GM21619 (cell line): ENCODE data around the gene RHOJ.
A peak's percentile ranks its signal among the peaks of the same experiment; 100 is the strongest.
"Not testable (repeated sequence)": the region's sequence is repeated elsewhere in the genome, so short reads cannot be mapped to it uniquely, and the experiment has no call there.

ENCODE experiments used
- ATAC-seq: cut with Tn5 transposase; IDR thresholded peaks from one replicate; pipeline ENCODE4 v1.9.1; 2021; ENCODE audit not compliant: unreplicated experiment

RHOJ gene

GRCh38 chr14:63266106-63266505 lies 61.9 kb downstream of the RHOJ start:
- ATAC-seq: no peak

DNA sequence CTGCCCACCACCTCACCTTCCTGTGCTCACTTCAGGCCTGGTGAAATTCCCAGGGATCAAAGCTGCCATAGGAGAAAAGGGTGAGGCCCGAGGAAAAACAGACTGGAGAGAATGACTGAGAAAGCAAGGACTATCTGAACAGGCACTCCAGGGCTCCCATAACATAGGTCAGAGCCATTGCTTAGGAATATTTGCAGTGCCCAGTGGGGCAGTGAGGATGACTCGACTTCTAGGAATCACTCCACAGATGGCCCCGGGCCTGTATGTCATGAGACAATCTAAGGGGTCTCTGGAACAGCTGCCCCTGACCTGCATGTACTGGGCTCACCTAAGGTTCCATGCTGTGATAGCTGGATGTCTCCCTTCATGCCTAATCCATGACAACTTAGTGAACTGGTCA lies 62.9 kb downstream of the RHOJ start:
- ATAC-seq: no peak

DNA sequence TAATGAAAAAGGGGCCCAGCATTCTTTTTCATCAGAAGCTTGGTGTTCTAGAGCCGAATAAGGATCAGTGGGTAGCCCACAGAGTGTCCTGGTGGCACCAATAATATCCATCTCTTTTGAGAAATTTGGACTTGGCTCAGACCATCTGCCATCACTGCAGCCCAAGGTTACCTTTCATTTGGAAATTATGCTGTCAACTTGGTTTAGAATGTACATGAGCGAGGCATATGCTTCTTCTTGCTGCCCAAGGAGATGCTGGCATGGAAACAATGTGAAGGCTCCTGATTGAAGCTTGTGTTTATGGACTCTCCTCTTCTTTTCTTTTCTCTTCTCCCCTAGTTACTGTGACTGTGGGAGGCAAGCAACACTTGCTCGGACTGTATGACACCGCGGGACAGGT lies 64.5 kb downstream of the RHOJ start:
- ATAC-seq: no peak

DNA sequence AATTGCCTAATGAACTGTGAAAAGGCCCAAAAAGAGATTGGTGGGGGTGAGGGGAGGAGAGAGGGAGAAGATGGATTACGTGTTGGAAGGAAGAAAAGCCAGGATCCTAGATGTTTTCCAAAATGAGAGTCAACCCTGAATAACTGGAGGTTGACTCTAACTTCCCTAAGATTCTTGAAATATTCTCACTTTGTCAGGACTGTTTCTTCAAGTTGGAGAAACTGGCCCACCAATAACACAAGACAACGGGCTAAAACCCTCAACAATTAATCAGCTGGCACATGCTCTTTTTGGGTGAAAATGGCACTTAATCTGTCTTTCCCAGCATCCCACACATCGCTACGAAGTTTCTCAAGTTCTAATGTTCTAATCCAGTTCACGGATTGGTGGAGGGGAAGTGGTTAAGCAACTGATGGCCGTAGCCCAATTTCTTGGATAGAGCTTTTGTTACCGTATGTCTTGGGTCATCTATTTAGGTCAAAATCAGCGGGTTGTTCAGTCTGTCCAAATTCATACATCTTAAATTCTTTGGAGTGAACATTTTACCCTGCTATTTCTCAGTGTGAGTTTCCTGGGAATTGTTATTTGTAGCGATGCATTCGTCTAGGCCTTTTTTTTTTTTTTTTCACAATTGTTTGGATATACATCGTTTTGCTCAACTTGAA lies 65.5 kb downstream of the RHOJ start:
- ATAC-seq: no peak

DNA sequence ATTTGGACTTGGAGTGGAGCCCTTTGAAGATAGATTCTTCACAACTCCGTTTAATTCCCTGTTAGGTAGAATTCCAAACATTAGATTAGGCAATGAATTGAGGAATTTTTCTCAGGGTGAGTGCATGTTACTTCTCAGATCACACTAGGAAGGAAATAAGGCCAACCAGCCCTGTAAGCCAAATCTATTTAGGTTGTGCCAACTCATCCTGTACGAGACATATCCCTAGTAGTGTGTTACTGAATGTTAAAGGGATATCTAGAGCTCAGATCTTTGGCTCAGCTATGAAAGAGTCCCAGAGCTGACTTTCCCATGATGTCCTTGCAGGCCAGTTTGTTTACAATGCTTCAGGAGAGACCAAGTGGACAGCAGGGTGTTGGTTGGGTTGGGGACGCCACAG lies 68.9 kb downstream of the RHOJ start:
- no peak for ATAC-seq

DNA sequence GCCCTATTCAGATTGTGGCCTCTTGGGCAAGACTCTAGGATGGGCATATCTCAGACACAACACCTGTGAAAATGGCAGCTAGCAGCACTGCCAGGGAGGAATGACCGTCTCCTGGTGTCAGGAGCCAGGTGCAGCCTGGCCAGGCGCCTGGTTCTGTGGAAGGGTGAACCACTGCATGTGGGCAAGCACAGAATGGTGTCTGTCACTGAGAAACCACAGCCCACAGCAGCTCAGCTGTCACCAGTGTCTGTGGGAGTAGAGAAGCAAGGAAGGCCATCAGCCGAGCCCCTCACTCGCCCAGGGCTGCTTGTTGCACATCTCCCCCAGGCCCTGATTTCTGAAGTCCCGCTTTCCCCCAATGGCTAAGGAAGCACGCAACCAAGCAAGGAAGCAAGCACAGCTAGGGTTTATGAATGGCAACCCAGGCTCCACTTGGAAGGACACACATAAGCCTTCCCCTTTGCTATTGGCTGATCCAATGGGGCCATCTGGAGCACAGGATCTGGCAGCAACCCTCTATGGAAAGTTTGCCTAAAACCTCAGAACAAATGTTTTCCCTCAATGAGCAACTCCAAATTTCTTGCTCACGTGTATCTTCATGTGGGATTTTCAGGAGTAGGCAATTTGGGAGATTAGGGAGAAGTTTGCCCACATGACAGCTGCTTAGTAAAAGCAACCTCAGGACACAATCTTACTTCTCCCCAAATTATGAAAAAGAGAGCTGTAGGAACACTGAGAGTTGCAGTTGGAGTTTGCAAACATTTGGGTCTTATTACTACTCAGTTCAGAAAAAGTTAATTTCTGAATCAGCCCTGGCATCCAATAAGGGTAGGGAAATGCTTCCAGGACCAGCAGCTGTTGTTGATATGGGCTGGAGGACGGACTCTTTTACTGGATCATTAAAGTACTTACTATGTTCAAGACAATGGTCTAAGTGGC lies 69.7 kb downstream of the RHOJ start:
- no peak for ATAC-seq

GRCh38 chr14:63275611-63276010 lies 71.4 kb downstream of the RHOJ start:
- ATAC-seq: no peak

DNA sequence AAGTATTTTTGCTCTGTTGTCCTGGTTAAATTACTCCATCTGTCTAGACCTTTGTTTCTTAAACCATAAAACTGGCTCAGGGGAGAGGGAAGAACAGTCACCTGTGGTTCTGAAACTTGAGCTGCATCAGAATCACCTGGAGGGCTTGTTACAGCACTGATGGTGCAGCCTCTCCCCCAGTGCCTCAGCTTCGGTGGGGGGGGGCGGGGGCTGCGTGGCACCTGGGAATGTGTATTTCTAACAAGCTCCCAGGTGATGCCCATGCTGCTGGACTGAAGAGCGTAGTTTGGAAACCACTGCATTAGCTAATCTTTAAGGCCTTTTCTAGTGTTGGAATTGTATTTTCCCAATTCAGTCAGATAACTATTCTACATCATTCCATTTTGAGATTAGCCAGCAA lies 71.8 kb downstream of the RHOJ start:
- no peak for ATAC-seq

GRCh38 chr14:63276492-63277342 lies 72.5 kb downstream of the RHOJ start:
- ATAC-seq: peak; percentile 70

- no peak for ATAC-seq
Observed at GRCh38 chr14:63277591-63278183, 73.4 kb downstream of the RHOJ start.

GRCh38 chr14:63279933-63280332 lies 75.7 kb downstream of the RHOJ start:
- ATAC-seq: not testable (repeated sequence)

- peak; percentile 70 for ATAC-seq
Observed at GRCh38 chr14:63282997-63283883, 79.0 kb downstream of the RHOJ start.

- no peak for ATAC-seq
Observed at GRCh38 chr14:63283884-63284248, 79.6 kb downstream of the RHOJ start.

DNA sequence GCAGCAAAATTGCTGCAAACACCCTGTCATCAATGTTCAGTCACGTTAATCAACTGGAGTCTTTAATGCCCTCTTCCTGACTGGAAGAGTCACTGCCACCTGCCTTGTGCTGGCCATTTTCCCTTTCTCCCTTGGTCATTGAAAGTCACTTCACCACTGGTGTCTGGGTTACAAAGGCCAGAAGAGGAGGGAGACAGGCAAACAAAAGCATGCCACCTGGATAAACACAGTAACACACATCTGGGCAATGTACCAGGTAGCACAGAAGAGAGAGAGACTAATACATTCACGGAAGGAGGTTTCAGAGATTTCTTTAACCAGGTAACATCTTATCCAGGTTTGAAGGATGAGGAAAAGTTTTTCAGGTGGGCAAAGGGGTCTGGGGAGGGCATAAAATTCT lies 81.8 kb downstream of the RHOJ start:
- ATAC-seq: no peak

GRCh38 chr14:63287666-63288483 lies 83.6 kb downstream of the RHOJ start:
- ATAC-seq: no peak

GRCh38 chr14:63288853-63289252 lies 84.6 kb downstream of the RHOJ start:
- ATAC-seq: peak; percentile 61

GRCh38 chr14:63290741-63291430 lies 86.6 kb downstream of the RHOJ start:
- no peak for ATAC-seq

- no peak for ATAC-seq
Observed at GRCh38 chr14:63292805-63293204, 88.6 kb downstream of the RHOJ start.

DNA sequence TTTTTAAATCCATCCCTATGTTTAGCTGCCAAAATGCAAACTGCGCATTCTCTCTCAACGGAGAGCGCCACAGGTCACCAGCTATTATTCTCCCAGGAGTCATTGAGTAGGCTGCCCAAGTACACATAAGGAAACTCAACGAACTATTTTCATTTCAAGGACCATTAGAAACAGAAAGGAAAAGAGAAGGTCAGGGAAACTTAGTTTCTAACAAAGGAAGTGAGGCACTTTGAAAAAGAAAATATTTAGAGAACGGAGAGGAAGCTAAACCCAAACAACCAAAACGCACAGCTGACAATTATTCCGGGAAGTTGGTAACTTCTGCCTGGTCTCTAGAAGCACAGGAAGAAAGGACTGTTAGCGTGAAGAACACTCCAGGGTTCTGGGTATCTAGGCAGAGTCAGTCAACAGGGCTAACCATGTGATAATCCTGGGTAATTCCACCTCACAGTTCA lies 91.0 kb downstream of the RHOJ start:
- ATAC-seq: peak; percentile 52
